ENCODE data around the gene ZNF423. TPM values are rescaled to one million over a fixed set of nuclear protein-coding genes. Genes with fewer than 3 reads are reported as not detected.

The ZNF423 gene
- total and polyA plus RNA-seq, 2 experiments from 2014 or later = 0.43 to 0.49 TPM

DNA sequence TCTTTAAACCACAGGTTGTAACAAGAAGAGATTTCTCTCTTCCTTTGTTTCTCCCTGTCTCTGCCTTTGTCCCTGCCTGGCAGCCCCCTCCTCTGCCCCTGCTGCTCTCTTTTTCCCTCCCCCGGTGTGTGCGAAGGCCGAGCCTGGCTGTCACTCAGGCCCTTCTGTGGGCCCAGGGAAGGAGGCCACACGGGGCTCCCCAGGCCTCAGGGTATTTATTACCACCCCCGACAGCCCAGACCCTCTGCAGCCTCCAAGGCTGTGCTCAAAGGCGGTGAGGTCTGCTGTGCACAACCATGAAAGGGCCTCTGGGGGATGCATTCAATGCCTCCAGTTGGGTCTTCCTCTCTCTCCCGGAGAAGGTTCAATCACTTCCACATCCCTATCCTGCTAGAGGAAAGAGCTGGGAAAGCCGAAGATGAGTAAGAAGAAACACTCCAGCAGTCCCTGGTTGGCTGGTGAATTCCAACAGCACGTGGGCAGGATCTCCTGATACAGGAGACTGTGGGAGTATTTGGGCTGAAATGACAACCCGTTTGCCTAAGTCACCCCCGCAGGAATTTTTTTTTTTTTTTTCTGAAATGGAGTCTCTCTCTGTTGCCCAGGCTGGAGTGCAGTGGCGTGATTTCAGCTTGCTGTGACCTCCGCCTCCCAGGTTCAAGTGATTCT lies 34.2 kb downstream of the ZNF423 start:
- WGBS, 2 experiments (ENCODE audit: low coverage in 1 of 2, low lambda C conversion rate in 2 of 2, missing lambda C conversion rate in 2 of 2) = 74 to 83% methylated on average over 13 of the region's 13 CpGs
- no peaks in the 10 kb centered on the region for H3K36me3 ChIP-seq (ENCODE audit: low read depth)
- H4K20me1 ChIP-seq (ENCODE audit: insufficient read depth) = no peaks in the 10 kb centered on the region
- H3K79me2 ChIP-seq (ENCODE audit: insufficient read depth) = no peaks in the 10 kb centered on the region
- H3K9me3 ChIP-seq (ENCODE audit: low read depth) = no peaks in the 10 kb centered on the region
- no peak overlapping the region for H3K4me3 ChIP-seq
- H3K4me2 ChIP-seq (ENCODE audit: unreplicated experiment) = no peak overlapping the region
- H3K27me3 ChIP-seq (replicated peaks; ENCODE audit: insufficient read depth) = no peaks in the 10 kb centered on the region
- DNase-seq = no peak
- no peak overlapping the region for H3K9ac ChIP-seq
- no peak overlapping the region for H3K27ac ChIP-seq
- no peak overlapping the region for H2AFZ ChIP-seq
- H3F3A ChIP-seq (ENCODE audit: insufficient read depth) = no peaks in the 10 kb centered on the region
- no peak for TF ChIP-seq EZH2 (IDR thresholded peaks at IDR 0.05; ENCODE audit: insufficient read depth, poor library complexity, severe bottlenecking)
- TF ChIP-seq EZH2phosphoT487 (IDR thresholded peaks at IDR 0.05; ENCODE audit: insufficient read depth, low read depth) = no peak
- no peaks in the 10 kb centered on the region for H3K9me2 ChIP-seq (ENCODE audit: insufficient read depth)
- in situ Hi-C loops (cut with MboI) = no loop called here
- H3K4me1 ChIP-seq (ENCODE audit: insufficient read depth) = no peaks in the 10 kb centered on the region

DNA sequence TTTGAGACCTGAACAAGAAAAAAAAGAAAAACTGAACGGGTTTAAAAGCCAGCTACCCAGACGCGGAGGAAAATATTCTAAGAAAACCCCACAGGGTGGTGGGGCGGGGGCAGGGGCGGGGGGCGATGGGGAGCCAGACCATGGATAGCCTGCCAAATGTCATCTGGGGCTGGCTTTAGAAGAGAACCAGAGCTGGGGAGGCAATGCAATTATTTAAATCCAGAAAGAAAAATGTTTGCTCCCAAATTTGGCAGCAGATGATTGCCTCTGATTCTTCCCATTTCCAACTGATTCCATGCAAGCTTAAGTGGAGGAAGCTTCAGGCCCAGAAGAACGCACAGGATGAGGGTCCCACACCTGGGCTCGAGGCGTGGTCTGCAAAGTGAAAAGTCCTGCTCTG lies 34.8 kb downstream of the ZNF423 start:
- Histone ChIP-seq H3K36me3 (ENCODE audit: low read depth) (no peaks in the 10 kb centered on the region), H3K4me1 (ENCODE audit: insufficient read depth) (no peaks in the 10 kb centered on the region), H3K9me2 (ENCODE audit: insufficient read depth) (no peaks in the 10 kb centered on the region), H3K27ac (no peak overlapping the region), H4K20me1 (ENCODE audit: insufficient read depth) (no peaks in the 10 kb centered on the region), H3K4me2 (ENCODE audit: unreplicated experiment) (no peak overlapping the region), H2AFZ (no peak overlapping the region), H3K9me3 (ENCODE audit: low read depth) (no peaks in the 10 kb centered on the region), H3K27me3 (replicated peaks; ENCODE audit: insufficient read depth) (no peaks in the 10 kb centered on the region), H3K9ac (no peak overlapping the region), H3F3A (ENCODE audit: insufficient read depth) (no peaks in the 10 kb centered on the region), H3K79me2 (ENCODE audit: insufficient read depth) (no peaks in the 10 kb centered on the region), H3K4me3 (no peak overlapping the region)
- no peak for TF ChIP-seq EZH2 (IDR thresholded peaks at IDR 0.05; ENCODE audit: insufficient read depth, poor library complexity, severe bottlenecking)
- 45 to 57% methylated on average over 9 of the region's 9 CpGs for WGBS, 2 experiments (ENCODE audit: low coverage in 1 of 2, low lambda C conversion rate in 2 of 2, missing lambda C conversion rate in 2 of 2)
- DNase-seq = no peak
- in situ Hi-C loops (cut with MboI) = no loop called here

DNA sequence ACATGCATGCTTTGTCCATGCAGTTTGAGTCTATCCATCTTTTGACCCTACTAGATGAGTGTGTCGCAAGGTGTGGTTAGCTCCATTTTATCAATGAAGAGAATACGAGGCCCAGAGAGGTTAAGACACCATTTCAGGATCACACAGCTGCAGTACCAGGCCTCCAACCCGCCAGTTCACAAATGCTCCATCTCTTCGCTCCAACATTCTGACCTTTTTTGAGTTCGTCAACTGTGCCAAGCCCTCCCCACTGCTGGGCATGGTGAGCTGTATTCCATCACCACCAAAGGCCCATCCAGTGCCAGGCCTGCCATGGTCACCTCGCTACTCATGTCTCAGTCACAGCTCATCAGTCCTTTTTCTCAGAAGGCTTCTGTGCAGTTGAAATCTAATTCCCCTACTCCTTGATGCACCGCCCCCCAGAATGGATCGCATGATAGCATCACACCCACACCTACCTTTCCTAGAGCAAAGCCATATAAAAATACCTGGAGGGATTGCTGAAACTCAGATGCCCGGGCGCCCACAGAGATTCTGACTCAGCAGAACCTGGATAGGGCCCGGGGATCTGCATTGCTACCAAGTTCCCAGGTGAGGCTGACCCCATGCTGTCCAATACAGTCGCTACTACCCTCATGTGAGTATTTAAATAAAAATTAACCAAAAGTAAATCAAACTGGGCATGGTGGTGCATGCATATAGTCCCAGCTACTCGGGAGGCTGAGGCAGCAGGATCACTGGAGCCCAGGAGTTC lies 38.0 kb downstream of the ZNF423 start:
- no peak overlapping the region for H3K4me3 ChIP-seq
- TF ChIP-seq EZH2 (IDR thresholded peaks at IDR 0.05; ENCODE audit: insufficient read depth, poor library complexity, severe bottlenecking) (no peak), EZH2phosphoT487 (IDR thresholded peaks at IDR 0.05; ENCODE audit: insufficient read depth, low read depth) (no peak)

DNA sequence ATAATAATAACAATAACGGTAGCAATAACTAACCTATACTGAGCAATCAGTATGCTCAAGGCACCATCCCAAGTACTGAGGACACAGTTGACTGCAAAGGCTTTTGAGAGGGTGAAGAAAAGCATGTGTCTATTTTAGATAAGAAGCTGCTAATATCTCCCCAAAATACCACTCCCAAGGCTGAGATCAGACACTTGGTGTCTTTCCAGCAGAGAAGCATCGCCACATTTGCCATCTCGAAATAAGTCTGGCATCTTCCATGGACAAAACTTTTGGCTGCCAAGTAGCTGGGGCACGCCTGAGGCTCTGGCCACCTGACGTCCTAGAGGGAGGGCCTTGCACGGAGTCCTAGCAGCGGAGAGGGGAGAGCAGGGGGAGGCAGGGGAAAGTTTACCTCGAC lies 39.0 kb downstream of the ZNF423 start:
- H3K9me2 ChIP-seq (ENCODE audit: insufficient read depth) = no peaks in the 10 kb centered on the region
- WGBS, 2 experiments (ENCODE audit: low coverage in 1 of 2, low lambda C conversion rate in 2 of 2, missing lambda C conversion rate in 2 of 2) = 9 to 12% methylated on average over 8 of the region's 8 CpGs
- no peaks in the 10 kb centered on the region for H3K79me2 ChIP-seq (ENCODE audit: insufficient read depth)
- no peak overlapping the region for H2AFZ ChIP-seq
- H3K9ac ChIP-seq = no peak overlapping the region
- no peak for DNase-seq
- TF ChIP-seq EZH2phosphoT487 (IDR thresholded peaks at IDR 0.05; ENCODE audit: insufficient read depth, low read depth) (no peak), EZH2 (IDR thresholded peaks at IDR 0.05; ENCODE audit: insufficient read depth, poor library complexity, severe bottlenecking) (no peak)
- H4K20me1 ChIP-seq (ENCODE audit: insufficient read depth) = no peaks in the 10 kb centered on the region
- no peak overlapping the region for H3K4me2 ChIP-seq (ENCODE audit: unreplicated experiment)
- H3K9me3 ChIP-seq (ENCODE audit: low read depth) = no peaks in the 10 kb centered on the region
- no peak overlapping the region for H3K4me3 ChIP-seq
- no peaks in the 10 kb centered on the region for H3K4me1 ChIP-seq (ENCODE audit: insufficient read depth)
- H3K27ac ChIP-seq = no peak overlapping the region
- no peaks in the 10 kb centered on the region for H3F3A ChIP-seq (ENCODE audit: insufficient read depth)
- in situ Hi-C loops (cut with MboI) = no loop called here
- no peaks in the 10 kb centered on the region for H3K27me3 ChIP-seq (replicated peaks; ENCODE audit: insufficient read depth)
- H3K36me3 ChIP-seq (ENCODE audit: low read depth) = no peaks in the 10 kb centered on the region

More for the DNA sequence above, 38.0 kb downstream of the ZNF423 start:
- Histone ChIP-seq H3K27ac (no peak overlapping the region), H4K20me1 (ENCODE audit: insufficient read depth) (no peaks in the 10 kb centered on the region), H3K27me3 (replicated peaks; ENCODE audit: insufficient read depth) (no peaks in the 10 kb centered on the region), H3K9me2 (ENCODE audit: insufficient read depth) (no peaks in the 10 kb centered on the region), H3F3A (ENCODE audit: insufficient read depth) (no peaks in the 10 kb centered on the region), H3K79me2 (ENCODE audit: insufficient read depth) (no peaks in the 10 kb centered on the region), H3K4me1 (ENCODE audit: insufficient read depth) (no peaks in the 10 kb centered on the region), H3K9me3 (ENCODE audit: low read depth) (no peaks in the 10 kb centered on the region), H3K4me2 (ENCODE audit: unreplicated experiment) (no peak overlapping the region), H2AFZ (no peak overlapping the region), H3K36me3 (ENCODE audit: low read depth) (no peaks in the 10 kb centered on the region), H3K9ac (no peak overlapping the region)
- WGBS, 2 experiments (ENCODE audit: low coverage in 1 of 2, low lambda C conversion rate in 2 of 2, missing lambda C conversion rate in 2 of 2) = 76 to 77% methylated on average over 13 of the region's 13 CpGs
- no peak for DNase-seq
- in situ Hi-C loops (cut with MboI) = no loop called here

Data from GM23248 (cell line).